HG03108 (cell line): Measurements from ENCODE around the gene RNF180.

Experiments
- ATAC-seq: cut with Tn5 transposase; IDR thresholded peaks from one replicate; pipeline ENCODE4 v1.9.1; 2021; ENCODE audit warnings: moderate library complexity; ENCODE audit not compliant: unreplicated experiment

Gene RNF180

GRCh38 chr5:64165500-64166200 is at the start of gene RNF180:
Gene RNF180, plus strand, starts transcription at chr5:64165843. Its CDS starts 34,965 bp downstream, at chr5:64200808.
- no peak for ATAC-seq

GRCh38 chr5:64125521-64125920 is 40.1 kb upstream of the RNF180 start:
- ATAC-seq, result no peak

- no peak for ATAC-seq
These were observed 39.4 kb upstream of the RNF180 start for GRCh38 chr5:64126202-64126741.

GRCh38 chr5:64140018-64140417 is 25.6 kb upstream of the RNF180 start:
- ATAC-seq, result no peak

GRCh38 chr5:64144425-64145215 is 21.0 kb upstream of the RNF180 start:
- no peak for ATAC-seq

GRCh38 chr5:64145216-64145895 is 20.3 kb upstream of the RNF180 start:
- ATAC-seq, result no peak

GRCh38 chr5:64147379-64147778 is 18.3 kb upstream of the RNF180 start:
- ATAC-seq, result no peak

GRCh38 chr5:64147849-64148441 is 17.7 kb upstream of the RNF180 start:
- ATAC-seq, result no peak

- ATAC-seq, result no peak
These were observed 16.4 kb upstream of the RNF180 start for GRCh38 chr5:64149268-64149667.

GRCh38 chr5:64149857-64150521 is 15.7 kb upstream of the RNF180 start:
- ATAC-seq, result no peak

- ATAC-seq, result no peak
These were observed 9.4 kb upstream of the RNF180 start for GRCh38 chr5:64156261-64156660.

- no peak for ATAC-seq
These were observed 6.8 kb upstream of the RNF180 start for GRCh38 chr5:64158827-64159226.

GRCh38 chr5:64160201-64160600 is 5.4 kb upstream of the RNF180 start:
- ATAC-seq, result no peak

- ATAC-seq, result no peak
These were observed 4.2 kb upstream of the RNF180 start for GRCh38 chr5:64161420-64161819.

- ATAC-seq, result no peak
These were observed 2.5 kb upstream of the RNF180 start for GRCh38 chr5:64163135-64163534.

GRCh38 chr5:64163746-64164145 is 1.9 kb upstream of the RNF180 start:
- ATAC-seq, result no peak

- ATAC-seq, result no peak
These were observed 1.5 kb upstream of the RNF180 start for GRCh38 chr5:64164166-64164565.

GRCh38 chr5:64165160-64165499 is 513 bp upstream of the RNF180 start:
- no peak for ATAC-seq

- ATAC-seq, result no peak
These were observed 737 bp downstream of the RNF180 start for GRCh38 chr5:64166201-64166959.

- ATAC-seq, result no peak
These were observed 10.7 kb downstream of the RNF180 start for GRCh38 chr5:64176301-64176700.
